HG02798 (cell line): ENCODE results near the gene TPM4.
A peak's percentile ranks its signal among the peaks of the same experiment; 100 is the strongest.
"Not testable (repeated sequence)": the region's sequence is repeated elsewhere in the genome, so short reads cannot be mapped to it uniquely, and the experiment has no call there.

Experiments used
- ATAC-seq: cut with Tn5 transposase; IDR thresholded peaks from one replicate; pipeline ENCODE4 v1.9.1; 2021; ENCODE audit warnings: mild to moderate bottlenecking; ENCODE audit not compliant: unreplicated experiment, poor library complexity

The TPM4 gene

GRCh38 chr19:16119075-16119857 is 43.0 kb downstream of the TPM4 start:
- not testable (repeated sequence) for ATAC-seq

- no peak for ATAC-seq
Measured at GRCh38 chr19:16121141-16121540, 44.8 kb downstream of the TPM4 start.

- no peak for ATAC-seq
Measured at GRCh38 chr19:16121967-16122366, 45.7 kb downstream of the TPM4 start.

GRCh38 chr19:16124953-16125352 is 48.7 kb downstream of the TPM4 start:
- no peak for ATAC-seq

GRCh38 chr19:16125737-16126495 is 49.6 kb downstream of the TPM4 start:
- no peak for ATAC-seq

GRCh38 chr19:16127080-16127479 is 50.8 kb downstream of the TPM4 start:
- no peak for ATAC-seq

GRCh38 chr19:16127776-16128371 is 51.6 kb downstream of the TPM4 start:
- ATAC-seq = no peak

GRCh38 chr19:16131648-16132047 is 55.4 kb downstream of the TPM4 start:
- ATAC-seq = no peak

- no peak for ATAC-seq
Measured at GRCh38 chr19:16133818-16134217, 57.5 kb downstream of the TPM4 start.

GRCh38 chr19:16134510-16134909 is 58.2 kb downstream of the TPM4 start:
- peak; percentile 46 for ATAC-seq

GRCh38 chr19:16135430-16136127 is 59.3 kb downstream of the TPM4 start:
- ATAC-seq = no peak

GRCh38 chr19:16136185-16136999 is 60.1 kb downstream of the TPM4 start:
- ATAC-seq = no peak

- no peak for ATAC-seq
Measured at GRCh38 chr19:16139752-16140151, 63.5 kb downstream of the TPM4 start.

GRCh38 chr19:16141043-16141442 is 64.7 kb downstream of the TPM4 start:
- peak; percentile 59 for ATAC-seq

- ATAC-seq = no peak
Measured at GRCh38 chr19:16142032-16142580, 65.8 kb downstream of the TPM4 start.

GRCh38 chr19:16143399-16144215 is 67.3 kb downstream of the TPM4 start, which contains the start of gene HSH2D:
Gene HSH2D, plus strand, starts transcription at chr19:16143685. Its CDS starts 5,066 bp downstream, at chr19:16148751.
- ATAC-seq = peak; percentile 70

GRCh38 chr19:16144216-16144581 is 67.9 kb downstream of the TPM4 start:
- ATAC-seq = no peak

GRCh38 chr19:16146112-16146511 is 69.8 kb downstream of the TPM4 start:
- no peak for ATAC-seq
